Gastroesophageal sphincter (tissue), 3 donors: ENCODE data around the gene CASK.

Experiments used
- CTCF ChIP-seq, 4 experiments: fragments of 200-600 bp in 2 of 4; fragments of 450-650 bp in 2 of 4; sonication (generic) in 1 of 4; IDR thresholded peaks; one replicate each; pipeline ENCODE4 v1.5.1; 2017 to 2019; ENCODE audit warnings: antibody characterized with exemption in 4 of 4, mild to moderate bottlenecking in 2 of 4, moderate library complexity in 2 of 4
- POLR2A ChIP-seq, 2 donors: fragments of 450-650 bp; IDR thresholded peaks; one replicate each; pipeline ENCODE4 v1.6.1; 2017; ENCODE audit warnings: antibody characterized with exemption in 2 of 2, mild to moderate bottlenecking in 2 of 2, moderate library complexity in 1 of 2
- POLR2AphosphoS5 ChIP-seq: sonication (generic); formaldehyde crosslinking; IDR thresholded peaks from one replicate; pipeline ENCODE4 v1.6.1; 2017; ENCODE audit warnings: antibody characterized with exemption

- TF ChIP-seq CTCF (IDR thresholded peaks at IDR 0.05) (no peak), POLR2A (IDR thresholded peaks at IDR 0.05) (no peak), POLR2AphosphoS5 (no peak)
These were observed 98.8 kb downstream of the CASK start for GRCh38 chrX:41824551-41824950.
